Neural cell (in vitro differentiated cells): ENCODE results near the gene MIOS.

Source experiments
- CTCF ChIP-seq: fragments of 450-650 bp; IDR thresholded peaks from 2 replicates; pipeline ENCODE4 v1.5.1; 2014; ENCODE audit warnings: antibody characterized with exemption, mild to moderate bottlenecking, moderate library complexity; ENCODE audit not compliant: poor library complexity, severe bottlenecking
- SMC3 ChIP-seq: fragments of 450-650 bp; conservative IDR thresholded peaks from 2 replicates; pipeline ENCODE4 v1.6.1; 2014; ENCODE audit warnings: antibody characterized with exemption, mild to moderate bottlenecking, moderate library complexity; ENCODE audit not compliant: poor library complexity

DNA sequence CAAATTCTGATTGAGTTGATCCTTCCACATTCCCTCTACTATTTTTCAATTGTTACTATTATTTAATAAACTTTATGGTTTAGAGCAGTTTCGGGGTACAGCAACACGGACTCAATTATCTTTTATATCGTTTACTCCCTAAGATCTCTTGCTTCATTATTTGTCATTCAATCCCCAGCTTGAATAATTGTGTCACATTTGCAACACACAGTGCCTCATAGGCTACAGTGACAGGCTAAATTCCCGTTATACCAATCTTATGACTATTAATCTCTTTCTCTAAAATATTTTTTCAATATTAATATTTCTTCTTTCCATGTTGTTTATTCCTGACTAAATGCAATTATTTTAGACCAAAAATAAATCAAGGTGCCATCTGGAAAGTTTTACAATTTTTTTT is 27.0 kb upstream of the MIOS start:
- no peak for TF ChIP-seq CTCF
- TF ChIP-seq SMC3: no peak
